GM21786 (cell line): ENCODE measurements around the gene ABCF1.
A peak's percentile ranks its signal among the peaks of the same experiment; 100 is the strongest.
"Not testable (repeated sequence)": the region's sequence is repeated elsewhere in the genome, so short reads cannot be mapped to it uniquely, and the experiment has no call there.

ENCODE experiments used
- ATAC-seq: cut with Tn5 transposase; IDR thresholded peaks from one replicate; pipeline ENCODE4 v1.9.1; 2021; ENCODE audit not compliant: unreplicated experiment

ABCF1 gene

GRCh38 chr6:30571075-30571761 is at the start of gene ABCF1:
Gene ABCF1, plus strand, starts transcription at chr6:30571442. Its CDS starts 46 bp downstream, at chr6:30571488.
- peak; percentile 89 for ATAC-seq

- ATAC-seq: not testable (repeated sequence)
Measured at GRCh38 chr6:30521952-30522351, 49.3 kb upstream of the ABCF1 start.

DNA sequence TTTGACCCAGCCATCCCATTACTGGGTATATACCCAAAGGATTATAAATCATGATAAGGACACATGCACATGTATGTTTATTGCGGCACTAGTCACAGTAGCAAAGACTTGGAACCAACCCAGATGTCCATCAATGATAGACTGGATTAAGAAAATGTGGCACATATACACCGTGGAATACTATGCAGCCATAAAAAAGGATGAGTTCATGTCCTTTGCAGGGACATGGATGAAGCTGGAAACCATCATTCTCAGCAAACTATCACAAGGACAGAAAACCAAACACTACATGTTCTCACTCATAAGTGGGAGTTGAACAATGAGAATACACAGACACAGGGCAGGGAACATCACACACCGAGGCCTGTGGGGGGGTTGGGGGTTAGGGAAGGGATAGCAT is 44.8 kb upstream of the ABCF1 start:
- not testable (repeated sequence) for ATAC-seq

DNA sequence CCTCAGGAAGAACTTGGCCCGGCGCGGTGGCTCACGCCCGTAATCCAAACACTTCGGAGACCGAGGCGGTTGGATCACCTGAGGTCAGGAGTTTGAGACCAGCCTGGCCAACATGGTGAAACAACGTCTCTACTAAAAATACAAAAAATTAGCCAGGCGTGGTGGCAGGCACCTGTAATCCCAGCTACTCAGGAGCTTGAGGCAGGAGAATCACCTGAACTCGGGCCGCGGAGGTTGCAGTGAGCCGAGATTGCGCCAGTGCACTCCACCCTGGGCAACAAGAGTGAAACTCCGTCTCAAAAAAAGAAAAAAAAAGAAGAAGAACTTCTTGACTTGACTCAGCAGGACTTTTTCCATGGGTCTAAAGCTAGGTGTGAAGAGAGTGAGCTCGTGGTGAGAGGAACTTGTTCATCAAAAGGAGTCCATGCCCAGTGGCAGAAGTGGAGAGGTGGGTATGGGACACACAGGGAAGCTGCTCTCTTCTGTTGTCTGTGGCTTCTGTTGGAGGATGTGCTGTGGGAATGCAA is 41.8 kb upstream of the ABCF1 start:
- peak; percentile 58 for ATAC-seq

GRCh38 chr6:30530014-30530413 is 41.2 kb upstream of the ABCF1 start:
- no peak for ATAC-seq

GRCh38 chr6:30533460-30534294 is 37.6 kb upstream of the ABCF1 start:
- ATAC-seq: no peak

DNA sequence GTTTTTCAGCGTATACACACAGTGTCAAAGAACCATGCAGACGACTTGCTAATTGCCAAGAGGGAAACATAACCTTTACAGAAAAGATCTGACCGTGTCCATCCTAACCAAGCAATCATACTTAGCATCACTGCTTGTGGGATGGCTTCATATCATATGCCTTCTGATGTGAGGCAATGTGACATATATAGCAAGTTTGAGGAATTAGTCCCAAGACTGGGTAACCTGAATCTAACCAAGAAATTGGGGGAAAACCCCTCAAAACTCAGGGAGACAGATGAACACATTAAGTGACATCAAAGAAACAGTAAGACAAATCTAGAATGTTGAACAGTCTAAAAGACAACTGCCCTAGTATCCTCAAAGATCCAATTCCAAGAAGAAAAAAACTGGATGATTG is 33.3 kb upstream of the ABCF1 start:
- ATAC-seq: no peak

- ATAC-seq: no peak
Measured at GRCh38 chr6:30541515-30542403, 29.5 kb upstream of the ABCF1 start.

- ATAC-seq: no peak
Measured at GRCh38 chr6:30542404-30542725, 28.9 kb upstream of the ABCF1 start.

DNA sequence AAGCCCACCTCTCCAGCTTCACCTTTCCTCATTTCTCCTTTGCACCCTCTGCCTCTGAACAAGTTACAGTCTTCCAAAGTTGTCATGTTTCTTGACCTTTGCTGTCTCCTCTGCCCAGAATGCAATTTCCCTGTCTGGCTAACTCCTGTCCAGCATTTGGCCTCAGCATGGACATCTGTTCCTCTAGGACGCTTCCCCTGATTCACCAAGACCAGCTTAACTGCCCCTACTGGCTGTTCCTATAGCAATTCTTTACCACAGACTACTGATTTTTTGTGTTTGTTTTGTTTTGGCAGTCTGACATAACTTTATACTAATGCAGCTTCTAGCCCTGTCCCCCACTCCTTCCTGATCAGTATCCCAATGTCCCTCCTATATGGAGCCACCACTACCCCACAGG is 28.3 kb upstream of the ABCF1 start:
- ATAC-seq: no peak

DNA sequence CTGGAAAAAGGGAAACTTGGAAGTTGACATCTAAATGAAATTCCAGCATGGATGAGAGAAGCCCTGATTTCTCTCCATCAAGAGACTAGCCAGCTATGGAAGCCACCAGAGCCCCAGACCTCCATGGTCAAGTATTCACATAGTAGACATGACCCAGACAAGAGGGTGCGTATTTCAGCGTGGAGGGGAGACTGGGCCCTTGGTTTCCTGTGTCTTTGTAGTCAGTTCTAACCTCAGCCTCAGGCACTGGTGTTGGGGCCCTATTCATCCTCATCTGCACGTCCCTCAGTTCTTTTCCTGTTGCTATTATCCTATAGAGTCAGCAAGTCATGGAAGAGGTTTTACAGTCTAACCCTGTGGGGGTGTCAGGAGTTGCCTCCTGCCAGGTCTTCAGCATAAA is 27.4 kb upstream of the ABCF1 start:
- no peak for ATAC-seq

GRCh38 chr6:30544666-30545272 is 26.5 kb upstream of the ABCF1 start:
- ATAC-seq: no peak

DNA sequence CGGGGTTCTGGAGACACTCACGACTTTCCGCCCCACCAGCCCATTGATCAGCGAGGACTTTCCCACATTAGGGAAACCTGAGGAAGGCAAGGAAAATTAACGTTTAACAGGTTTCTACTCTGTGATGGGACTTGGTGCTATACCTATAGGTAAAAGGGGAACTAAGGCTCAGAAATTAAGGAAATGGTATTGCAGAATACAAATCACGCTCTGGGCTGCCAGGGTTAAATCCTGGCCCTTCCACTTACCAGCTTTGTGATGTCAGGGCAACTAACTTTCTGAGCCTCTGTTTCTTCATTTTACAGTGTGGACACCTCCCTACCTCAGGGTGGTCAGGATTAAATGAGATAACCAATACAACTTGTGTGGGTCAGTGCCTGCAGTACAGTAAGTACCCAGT is 23.8 kb upstream of the ABCF1 start:
- ATAC-seq: no peak

DNA sequence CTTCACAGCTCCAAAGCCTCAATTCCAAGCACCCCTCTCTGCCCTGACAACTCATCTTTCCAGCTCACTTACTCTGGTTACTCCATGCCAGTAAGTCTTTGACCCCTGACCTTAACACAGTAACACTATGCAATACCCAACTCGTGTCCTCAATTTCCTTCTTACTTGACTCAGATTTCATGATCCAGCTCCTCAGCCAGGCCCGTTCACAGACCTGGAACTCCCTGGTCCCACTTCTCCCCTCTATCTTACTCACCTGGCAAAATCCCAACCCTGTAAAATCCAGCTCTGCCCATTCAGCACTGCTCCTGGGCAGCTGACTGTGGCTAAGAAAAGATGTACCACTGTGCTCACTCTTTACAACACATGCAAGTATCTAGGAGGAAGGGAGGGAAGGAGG is 22.9 kb upstream of the ABCF1 start:
- no peak for ATAC-seq

DNA sequence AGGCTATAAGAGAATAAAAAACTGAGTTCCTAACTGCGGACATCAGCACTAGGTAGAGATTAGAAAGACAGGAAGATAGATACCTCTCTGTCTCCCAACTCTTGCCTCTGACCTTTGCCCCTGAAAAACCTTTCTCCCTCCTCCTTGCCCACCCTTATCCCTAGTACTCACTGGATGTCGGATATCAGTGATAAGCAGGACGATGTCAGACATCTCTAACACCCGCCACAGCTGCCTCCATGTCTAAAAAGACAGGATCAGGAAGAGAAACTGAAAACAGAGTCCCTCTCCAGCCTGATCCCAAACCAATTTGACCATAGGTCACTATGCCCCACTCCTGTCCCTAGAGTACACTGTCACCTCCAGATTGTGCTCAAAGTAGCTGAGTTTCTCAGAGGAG is 16.8 kb upstream of the ABCF1 start:
- no peak for ATAC-seq

- no peak for ATAC-seq
Measured at GRCh38 chr6:30554962-30555815, 16.1 kb upstream of the ABCF1 start.

DNA sequence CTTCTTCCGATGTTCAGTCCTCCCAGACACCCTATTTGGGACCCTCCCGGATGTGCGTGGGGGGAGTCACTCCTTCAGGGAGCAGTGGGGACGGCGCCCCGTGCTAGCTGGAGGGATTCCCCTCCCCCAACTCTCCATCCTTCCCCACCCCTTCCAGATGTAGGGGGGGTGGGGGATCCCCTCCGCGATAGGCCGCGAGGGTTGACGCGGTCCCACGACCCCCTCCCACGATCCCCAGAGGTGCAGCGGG is 15.5 kb upstream of the ABCF1 start:
- no peak for ATAC-seq

DNA sequence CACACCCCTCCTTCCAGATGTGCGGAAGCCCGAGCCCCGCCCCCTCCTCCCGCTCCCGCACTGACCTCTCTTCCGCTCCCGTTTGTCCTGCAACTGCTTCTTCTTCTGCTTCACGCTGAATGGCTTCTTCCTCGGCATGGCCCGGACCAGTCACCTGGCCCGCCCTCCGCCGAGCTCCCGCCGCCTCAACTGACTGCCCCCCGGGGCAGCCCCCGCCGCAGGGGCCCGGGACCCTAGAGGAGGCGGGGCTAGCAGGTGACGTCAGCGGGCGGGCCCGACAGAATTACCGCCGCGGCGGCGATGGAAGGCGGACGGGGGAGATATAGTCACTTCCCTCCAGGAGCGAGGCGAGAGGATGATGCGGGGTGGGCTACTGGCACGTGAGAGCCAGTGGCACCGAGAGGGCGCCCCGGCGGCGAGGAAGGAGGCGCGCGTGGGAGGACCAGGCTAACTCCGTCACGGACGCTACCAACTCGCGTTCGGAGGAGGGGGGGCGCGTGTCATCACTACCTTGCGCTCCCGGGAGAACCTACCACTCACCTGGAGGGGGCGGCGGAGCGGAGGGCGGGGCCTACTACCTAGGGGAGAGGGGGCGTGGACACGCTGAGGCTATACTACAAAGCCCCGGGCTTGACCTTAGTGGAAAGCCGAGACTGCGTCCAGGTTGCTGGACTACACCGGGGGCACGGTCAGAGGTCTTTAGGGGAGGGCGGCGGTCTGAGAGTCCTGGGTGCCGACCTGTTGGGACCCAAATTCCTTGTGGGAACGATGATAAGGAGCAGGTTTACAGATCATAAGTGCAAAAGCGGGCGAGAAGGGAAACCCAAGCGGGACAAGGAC is 15.0 kb upstream of the ABCF1 start, which contains the start of gene GNL1:
Gene GNL1, minus strand, starts transcription at position 424 of the 840 bp plus-strand sequence. Its CDS starts 286 bp downstream, at position 138.
- ATAC-seq: peak; percentile 81
